D341Med (cell line): ENCODE data around the gene RNF31.
A peak's percentile ranks its signal among the peaks of the same experiment; 100 is the strongest.

ENCODE experiments used
- DNase-seq: peaks from one replicate; pipeline ENCODE4 v3.0.0; 2012; ENCODE audit warnings: low spot score

RNF31 gene

DNA sequence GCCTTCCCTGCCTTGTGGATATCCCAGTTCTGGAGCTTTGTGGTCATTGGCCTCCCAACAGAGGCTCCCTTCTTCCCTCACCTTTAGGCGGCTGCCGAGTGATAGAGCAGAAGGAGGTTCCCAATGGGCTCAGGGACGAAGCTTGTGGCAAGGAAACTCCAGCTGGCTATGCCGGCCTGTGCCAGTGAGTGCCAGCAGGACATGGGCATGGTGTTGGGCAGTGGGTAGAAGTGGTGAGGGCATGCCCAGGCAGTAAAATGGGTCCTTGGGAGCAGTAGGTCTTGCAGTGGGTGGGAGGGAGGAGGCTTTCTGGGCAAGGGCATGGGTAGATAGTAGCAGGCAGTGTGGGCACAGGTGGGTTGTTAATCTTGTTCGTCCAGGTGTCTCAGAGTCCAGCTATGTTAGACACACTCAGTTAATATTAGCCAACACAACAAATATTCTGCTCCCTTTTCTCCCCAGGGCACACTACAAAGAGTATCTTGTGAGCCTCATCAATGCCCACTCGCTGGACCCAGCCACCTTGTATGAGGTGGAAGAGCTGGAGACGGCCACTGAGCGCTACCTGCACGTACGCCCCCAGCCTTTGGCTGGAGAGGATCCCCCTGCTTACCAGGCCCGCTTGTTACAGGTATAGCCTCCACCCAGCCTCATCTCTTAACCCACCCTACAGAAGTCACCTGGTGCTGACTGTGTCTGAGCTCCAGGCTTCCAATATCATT, 12.6 kb downstream of the RNF31 start:
- no peak for DNase-seq

DNA sequence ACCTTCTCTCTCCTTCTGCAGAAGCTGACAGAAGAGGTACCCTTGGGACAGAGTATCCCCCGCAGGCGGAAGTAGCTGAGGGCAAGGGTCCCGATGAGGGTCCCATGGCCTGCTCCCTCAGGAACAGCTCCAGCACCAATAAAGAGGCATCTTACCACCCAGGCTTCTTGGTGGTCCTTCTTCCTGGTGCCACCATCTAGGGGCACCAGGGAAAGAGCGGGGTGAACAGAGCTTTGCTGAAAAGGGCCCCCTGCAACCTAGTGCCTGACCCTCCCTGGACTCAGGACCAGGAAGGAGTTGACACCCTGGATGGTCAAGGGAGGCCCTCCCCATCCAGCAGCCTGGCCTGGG, 13.2 kb downstream of the RNF31 start:
- DNase-seq: no peak

DNA sequence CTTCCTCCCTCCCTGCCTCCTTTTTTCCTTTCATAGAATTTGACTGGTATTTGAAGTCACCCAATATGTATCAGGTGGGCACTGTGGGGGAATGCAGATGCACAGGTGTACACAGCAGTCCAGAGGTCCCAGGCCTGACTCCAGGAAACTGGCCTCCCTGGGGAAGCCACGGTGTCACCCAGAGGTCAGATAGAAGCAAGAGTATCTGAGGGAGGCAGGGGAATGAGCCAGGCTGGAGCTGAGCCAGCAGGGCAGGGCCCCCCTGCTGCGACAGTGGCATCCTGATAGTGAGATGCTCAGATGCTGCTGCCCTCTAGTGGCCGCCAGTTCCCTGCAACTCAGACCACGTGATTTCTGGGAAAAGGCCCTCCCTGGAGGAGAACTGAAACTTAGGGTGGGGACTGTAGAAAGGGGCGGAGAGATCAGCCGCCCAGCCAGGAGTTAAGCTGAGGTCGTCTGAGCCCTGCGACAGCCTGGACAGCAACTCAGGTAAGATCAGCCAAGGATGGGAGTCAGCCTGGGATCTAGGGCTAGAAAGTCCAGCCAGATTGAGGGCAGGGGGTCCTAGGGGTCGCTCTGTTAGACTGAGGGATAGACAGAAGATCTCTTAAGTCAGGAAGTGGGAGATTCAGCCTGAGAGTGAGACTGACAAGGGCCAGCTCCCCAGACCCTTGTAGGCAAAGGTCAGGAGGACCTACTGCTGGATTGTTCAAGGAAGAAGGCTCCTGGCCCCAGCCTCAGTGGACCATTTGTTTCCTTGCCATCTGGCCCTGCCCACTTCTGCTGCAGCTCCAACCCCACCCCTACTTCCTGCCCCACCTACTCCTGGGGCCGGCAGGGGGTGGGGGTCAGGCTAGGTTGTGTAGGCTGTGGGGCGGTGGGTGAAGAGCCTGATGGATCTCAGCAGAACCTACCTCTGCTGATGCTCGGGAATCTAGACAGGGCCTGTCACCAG, 13.8 kb downstream of the RNF31 start, which contains the start of gene IRF9:
Gene IRF9 (plus strand): TSS at position 416 of the 955 bp plus-strand sequence. CDS start 880 bp downstream, outside the sequence.
- peak; percentile 94 for DNase-seq

DNA sequence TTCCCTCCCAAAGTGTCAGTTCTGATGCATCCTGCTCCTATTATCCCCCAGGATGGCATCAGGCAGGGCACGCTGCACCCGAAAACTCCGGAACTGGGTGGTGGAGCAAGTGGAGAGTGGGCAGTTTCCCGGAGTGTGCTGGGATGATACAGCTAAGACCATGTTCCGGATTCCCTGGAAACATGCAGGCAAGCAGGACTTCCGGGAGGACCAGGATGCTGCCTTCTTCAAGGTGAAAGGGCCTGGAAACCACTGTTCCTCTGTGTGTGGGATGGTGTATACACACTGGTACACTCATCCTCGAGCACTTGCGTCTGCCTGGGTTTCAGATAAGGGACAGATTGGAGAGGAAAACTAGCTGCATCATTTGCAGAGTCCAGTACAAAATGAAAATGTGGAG, 14.8 kb downstream of the RNF31 start:
- no peak for DNase-seq

DNA sequence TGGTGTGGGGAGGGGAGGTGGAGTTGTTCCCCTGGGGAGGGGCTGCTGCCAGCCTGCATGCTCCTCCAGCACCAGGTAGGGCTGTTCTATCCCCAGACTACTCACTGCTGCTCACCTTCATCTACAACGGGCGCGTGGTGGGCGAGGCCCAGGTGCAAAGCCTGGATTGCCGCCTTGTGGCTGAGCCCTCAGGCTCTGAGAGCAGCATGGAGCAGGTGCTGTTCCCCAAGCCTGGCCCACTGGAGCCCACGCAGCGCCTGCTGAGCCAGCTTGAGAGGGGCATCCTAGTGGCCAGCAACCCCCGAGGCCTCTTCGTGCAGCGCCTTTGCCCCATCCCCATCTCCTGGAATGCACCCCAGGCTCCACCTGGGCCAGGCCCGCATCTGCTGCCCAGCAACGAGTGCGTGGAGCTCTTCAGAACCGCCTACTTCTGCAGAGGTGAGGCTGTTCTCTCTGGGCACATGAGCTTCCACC, 17.3 kb downstream of the RNF31 start:
- DNase-seq: no peak

DNA sequence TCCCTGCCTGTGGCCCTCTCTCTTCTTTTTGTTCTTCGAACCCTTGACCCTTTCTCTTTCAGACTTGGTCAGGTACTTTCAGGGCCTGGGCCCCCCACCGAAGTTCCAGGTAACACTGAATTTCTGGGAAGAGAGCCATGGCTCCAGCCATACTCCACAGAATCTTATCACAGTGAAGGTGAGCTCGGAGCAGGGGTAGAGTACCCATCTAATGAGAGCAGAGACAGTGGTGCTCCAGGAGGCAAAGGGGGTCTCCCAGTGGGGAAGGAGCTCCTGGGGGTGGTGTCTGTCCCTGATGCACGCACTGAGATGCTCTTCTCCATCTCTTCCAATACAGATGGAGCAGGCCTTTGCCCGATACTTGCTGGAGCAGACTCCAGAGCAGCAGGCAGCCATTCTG, 18.5 kb downstream of the RNF31 start:
- DNase-seq: no peak

DNA sequence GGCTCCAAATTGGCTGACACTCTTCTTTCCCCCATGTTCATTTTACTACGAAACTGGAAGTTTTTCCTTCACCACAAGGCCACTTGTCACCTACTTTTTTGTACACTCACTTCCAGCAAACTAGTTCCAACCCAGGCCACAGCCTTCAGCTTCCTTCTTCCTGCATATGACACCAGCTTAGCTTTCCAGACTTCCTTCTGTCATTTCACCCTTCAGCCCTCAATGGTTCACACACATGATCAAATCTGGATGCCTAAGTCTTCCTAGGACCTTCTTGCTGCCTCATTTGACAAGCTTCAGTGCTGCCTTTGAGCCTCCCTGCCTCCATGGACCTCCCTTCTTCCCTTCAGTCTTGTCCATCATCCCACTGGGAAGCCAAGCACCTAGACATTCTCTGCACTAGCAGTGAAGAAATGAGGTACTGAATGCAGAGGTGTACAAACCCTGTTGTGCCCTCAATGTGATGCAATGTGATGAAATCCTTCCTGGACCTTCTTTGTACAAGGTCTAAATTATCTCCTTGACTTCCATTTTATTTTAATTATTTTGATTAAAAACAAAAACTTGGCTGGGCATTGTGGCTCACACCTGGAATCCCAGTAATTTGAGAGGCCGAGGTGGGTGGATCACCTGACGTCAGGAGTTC, 20.3 kb downstream of the RNF31 start:
- DNase-seq: no peak

DNA sequence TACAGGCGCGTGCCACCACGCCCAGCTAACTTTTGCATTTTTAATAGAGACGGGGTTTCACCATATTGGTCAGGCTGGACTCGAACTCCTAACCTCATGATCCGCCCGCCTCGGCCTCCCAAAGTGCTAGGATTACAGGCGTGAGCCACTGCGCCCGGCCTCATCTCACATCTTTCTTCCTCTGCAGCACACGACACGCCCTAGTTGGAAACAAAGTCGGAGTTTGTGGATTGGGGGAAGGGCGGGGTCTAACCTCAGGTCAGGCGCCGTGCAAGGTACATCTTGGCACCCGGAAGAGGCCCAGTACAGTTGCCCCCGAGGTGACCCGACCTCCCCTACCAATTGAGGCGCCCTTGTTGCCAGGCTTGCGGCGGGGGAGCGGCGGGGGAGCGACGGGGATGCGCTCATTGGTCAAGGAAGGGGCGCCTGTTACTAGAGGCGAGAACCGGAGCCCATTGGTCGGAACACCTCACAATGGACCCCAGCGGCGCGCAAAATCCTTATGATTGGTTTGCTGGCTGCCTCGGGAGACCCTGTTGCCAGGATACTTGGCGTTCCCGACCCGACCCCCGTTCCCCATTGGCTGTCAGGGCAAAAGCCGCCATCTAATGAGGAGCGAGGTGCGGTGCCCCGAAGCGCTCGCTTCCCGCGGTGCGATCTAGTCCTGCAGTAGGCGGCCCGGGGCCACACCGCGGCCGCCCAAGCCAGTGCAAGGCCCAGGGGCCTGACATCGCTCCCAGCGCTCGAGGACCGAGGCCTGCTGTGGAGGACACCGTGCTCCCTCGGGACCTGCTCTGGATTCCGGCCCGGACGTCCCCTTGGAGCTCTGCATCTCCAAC, 24.3 kb downstream of the RNF31 start, which contains the start of gene REC8:
Gene REC8 (plus strand): TSS at position 659 of the 839 bp plus-strand sequence. CDS start 473 bp downstream, outside the sequence.
- peak; percentile 98 for DNase-seq

DNA sequence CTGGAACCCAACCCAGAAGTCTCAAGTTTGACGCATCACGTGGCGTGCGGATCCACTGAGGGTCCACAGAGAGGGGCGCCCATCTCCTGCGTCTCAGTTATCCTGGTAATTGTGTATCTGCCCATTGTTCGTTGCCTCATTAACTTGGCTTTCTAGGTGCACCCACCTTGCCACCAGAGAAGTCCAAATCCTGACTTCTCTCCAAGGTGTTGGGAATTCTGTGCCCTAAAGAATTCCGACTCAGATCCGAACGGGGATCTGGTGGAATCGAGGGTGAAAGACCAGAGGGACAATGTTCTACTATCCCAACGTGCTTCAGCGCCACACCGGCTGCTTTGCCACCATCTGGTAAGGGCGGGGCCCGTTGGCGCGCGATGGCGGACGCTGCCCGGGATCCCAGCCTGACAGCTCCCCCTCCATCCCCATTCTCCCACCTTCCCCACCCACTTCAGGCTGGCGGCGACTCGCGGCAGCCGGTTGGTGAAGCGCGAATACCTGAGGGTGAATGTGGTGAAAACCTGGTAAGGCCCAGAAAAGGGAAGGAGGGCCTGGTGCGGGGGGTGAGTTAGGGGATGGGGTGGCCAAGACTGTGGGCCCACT, 25.1 kb downstream of the RNF31 start:
- DNase-seq: peak; percentile 75

DNA sequence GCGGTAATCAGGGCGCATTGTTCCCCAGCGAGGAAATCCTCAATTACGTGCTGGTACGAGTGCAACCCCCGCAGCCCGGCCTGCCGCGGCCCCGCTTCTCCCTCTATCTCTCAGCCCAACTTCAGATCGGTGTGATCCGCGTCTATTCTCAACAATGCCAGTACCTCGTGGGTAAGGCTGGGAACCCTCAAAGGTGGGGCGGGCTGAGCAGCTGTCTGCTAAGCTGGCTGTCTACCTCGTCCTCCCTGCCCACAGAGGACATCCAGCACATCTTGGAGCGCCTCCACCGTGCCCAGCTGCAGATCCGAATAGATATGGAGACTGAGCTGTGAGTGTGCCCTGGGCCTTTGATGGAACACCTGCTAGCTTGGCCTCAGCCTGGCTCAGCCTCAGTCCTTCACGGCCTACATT, 25.6 kb downstream of the RNF31 start:
- no peak for DNase-seq

DNA sequence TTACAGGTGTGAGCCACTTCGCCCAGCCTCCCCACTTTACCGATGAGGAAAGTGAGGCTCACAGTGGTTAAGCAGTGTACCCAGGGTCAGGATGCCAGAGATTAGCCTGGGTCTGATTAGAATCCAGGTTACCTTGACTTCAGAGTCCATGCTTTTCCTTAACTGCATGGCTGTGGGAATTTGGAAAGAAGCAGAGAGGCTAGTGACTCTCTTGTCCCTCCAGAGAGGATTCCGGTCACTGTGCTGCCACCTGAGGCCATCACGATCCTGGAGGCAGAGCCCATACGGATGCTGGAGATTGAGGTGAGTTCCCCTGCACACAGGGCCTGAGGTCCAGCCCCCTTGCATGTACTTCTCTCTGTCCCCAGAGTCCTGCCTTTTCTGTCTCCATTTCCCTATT, 29.3 kb downstream of the RNF31 start:
- no peak for DNase-seq

DNA sequence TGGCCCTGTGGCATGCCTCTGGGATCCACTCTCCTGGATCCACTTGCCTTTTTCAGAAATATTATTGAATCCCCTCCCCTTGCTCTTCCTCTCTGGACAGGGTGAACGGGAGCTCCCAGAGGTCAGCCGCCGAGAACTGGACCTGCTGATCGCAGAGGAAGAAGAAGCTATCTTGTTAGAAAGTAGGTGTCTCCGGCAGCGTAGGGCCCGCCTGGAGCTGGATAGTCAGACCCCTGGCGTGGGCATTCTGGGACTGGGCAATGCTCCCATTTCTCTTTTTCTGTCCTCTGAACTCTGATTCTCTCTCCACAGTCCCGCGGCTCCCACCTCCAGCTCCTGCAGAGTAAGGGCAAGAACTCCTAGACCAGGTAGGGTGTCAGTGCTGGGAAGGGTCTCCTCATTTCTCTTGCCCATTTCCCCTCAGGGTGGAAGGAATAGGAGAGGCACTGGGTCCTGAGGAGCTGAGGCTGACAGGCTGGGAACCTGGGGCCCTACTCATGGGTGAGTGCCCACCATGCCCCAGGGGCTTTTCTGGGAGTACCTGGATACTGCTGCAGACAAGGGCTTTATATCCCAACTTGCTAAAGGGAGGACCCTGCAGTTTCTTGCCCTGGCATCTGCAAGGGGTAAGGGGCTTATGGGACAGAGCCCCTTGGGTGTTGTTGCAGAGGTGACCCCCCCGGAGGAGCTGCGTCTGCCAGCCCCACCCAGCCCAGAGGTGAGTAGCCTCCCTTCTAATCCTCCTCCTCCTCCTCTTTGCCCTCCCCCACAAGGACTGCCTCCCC, 29.9 kb downstream of the RNF31 start:
- no peak for DNase-seq

DNA sequence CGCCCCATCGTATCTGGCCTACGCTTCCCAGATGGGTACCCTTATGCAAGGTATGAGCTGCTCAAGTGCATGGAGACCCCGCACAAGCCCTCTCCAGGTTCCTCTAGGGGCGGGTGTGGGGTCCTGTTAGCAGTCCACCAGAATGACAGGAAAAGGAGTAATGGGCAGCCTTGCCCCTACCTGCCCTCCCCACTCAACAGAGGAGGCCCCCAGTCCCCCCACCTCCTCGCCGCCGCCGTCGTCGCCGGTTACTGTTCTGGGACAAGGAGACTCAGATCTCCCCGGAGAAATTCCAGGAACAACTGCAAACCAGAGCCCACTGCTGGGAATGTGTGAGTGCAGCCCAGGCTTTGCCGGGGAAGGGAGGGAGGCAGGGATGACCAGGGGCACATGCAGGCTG, 30.6 kb downstream of the RNF31 start:
- DNase-seq: no peak

DNA sequence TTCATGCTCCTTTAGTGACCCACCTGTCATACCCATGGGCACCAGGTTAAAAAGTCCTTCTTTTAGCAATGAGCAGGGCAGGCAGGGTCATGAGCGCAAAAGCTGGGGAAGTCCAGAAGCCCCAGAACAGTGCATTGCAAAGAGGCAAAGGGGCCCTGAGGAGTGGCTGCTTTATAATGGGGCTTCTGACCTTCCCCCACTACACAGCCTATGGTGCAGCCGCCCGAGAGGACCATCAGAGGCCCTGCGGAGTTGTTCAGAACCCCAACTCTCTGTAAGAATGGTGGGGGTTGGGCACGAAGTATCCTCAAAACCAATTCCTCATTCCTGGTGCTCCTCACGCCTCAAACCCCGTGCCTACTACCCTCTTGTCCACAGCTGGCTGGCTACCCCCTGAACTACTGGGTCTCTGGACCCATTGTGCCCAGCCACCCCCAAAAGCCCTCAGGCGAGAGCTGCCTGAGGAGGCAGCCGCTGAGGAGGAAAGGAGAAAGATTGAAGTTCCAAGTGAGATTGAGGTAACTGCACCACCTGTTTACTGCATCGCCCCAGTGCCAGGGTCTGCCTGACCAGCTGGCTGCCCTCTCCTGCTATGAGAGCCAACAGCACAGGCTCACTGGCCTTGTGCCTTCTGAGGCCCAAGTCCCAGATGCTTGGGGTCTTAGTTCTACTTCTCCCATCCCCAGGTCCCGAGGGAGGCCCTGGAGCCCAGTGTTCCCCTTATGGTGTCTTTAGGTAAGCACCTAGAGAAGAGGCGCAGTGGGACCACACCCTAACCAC, 31.3 kb downstream of the RNF31 start:
- DNase-seq: no peak

DNA sequence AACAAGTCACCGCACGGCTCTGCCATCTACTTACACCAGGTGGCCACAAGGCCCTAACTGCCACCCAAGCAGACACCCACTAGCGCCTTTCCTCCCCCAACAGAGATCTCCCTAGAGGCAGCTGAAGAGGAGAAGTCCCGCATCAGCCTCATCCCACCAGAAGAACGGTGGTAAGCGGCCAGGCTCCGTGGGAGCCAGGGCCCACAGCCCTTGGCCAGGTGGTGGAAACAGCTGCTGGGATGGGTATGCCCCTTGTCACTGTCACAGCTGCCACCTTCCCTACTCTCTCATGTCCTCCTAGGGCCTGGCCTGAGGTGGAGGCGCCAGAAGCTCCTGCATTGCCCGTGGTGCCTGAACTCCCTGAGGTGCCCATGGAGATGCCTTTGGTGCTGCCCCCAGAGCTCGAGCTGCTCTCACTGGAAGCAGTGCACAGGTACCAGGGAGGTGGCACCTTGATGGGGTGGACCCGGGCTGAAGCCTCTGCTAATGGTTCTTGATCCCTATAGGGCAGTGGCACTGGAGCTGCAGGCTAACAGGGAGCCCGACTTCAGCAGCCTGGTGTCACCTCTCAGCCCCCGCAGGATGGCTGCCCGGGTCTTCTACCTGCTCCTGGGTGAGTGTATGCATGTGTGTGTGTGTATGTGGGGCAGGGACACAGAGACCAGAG, 32.1 kb downstream of the RNF31 start:
- DNase-seq: no peak

DNA sequence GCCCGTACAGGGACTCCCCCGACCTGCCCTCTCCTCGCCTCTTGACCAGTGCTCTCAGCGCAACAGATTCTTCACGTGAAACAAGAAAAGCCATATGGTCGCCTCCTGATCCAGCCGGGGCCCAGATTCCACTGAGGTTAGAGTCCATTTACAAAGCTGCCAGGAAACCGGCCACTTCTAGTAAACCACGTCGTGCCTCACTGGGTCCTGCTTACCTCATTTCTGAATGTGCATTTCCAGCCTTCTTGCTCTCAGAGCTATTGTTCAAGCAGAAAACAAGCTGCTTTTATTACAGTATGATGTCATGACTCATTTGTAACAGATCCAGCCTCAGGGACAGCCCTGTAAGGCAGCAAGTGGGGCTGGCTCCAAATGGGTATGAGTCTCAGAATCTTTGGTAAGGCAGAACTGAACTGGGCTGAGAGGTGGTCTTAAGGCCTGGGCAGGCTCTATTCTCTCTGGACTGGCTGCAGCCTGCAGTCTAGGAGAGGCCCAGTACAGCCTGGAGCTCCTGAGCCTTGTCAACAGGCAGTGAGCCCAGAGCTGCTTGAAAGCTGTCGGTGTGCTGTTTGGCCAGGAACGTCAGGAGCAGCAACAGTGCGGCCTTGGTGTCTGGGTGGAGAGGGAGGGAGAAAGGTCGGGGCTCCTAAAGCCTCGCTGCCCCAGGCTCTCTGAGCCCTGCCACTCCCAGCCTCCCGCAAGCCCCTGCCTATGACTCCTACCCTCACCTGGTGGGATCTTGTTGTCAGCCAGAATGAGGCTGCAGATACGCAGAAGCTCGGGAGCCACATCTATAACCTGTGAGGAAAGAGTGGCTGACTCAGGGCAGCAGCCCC, 32.9 kb downstream of the RNF31 start:
- no peak for DNase-seq

DNA sequence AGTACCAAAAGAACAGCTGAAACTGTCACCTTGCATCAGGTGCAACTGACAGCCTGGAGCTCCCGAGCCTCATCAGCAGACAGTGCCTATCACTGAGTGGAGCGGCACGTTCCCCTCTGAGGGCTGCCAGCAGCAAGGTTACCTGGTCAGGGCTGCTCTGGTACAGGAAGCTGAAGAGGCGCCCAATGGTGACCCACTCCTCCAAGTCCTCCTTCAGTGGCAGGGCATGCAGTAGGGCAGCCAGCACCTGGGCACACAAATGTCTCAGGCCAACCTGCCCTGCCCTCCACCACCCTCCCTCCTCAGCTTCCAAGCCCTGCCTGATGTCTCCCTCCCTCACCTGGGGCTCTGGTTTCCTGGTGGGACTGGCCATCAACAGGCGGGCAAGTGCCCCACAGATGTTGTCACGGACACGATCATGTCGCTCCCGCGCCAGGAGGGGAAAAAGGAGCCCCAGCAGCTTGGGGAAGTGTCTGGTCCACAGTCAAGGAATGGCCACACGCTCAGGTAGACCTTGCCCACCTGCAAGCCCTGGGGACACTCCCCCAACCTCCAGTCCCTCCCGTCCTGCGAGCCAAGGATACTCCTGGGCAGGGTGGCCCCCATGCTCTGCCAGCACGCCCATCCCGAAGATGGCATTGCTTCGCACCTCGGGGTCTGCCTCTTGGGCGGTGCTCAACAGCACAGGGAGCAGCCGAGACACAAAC, 34.2 kb downstream of the RNF31 start:
- DNase-seq: no peak
